ENCODE data around the gene UMAD1. TPM values are rescaled to one million over a fixed set of nuclear protein-coding genes. Genes with fewer than 3 reads are reported as not detected.

UMAD1 gene
- total and polyA plus RNA-seq, 2 donors (not counting 3 experiments of a cell fraction or from before 2014, with no cell fraction given), result 5.6 to 6.6 TPM

- no peak overlapping the region for H3K4me3 ChIP-seq (replicated peaks in 1 of 3; ENCODE audit: insufficient read depth in 1 of 3, low read depth in 1 of 3, low read length in 3 of 3)
- no TSS peak for BruUV-seq (replicated peaks)
- H3K36me3 ChIP-seq (ENCODE audit: control insufficient read depth in 2 of 2, extremely low read depth in 1 of 2, insufficient read depth in 2 of 2, low read length in 2 of 2), result no peaks in the 10 kb centered on the region
- no peaks in the 10 kb centered on the region for H3K4me1 ChIP-seq (ENCODE audit: control insufficient read depth, extremely low read depth, insufficient read depth, low read length)
- H4K20me1 ChIP-seq (replicated peaks; ENCODE audit: control insufficient read depth, extremely low read depth, insufficient read depth, low read length), result no peaks in the 10 kb centered on the region
- CTCF ChIA-PET, result no interaction called here
- H3K79me2 ChIP-seq (ENCODE audit: control insufficient read depth, insufficient read depth, low read length), result no peaks in the 10 kb centered on the region
- intact Hi-C loops (cut with micrococcal nuclease), result no loop called here
- H3K9me3 ChIP-seq (replicated peaks; ENCODE audit: control insufficient read depth, insufficient read depth, low read length), result no peaks in the 10 kb centered on the region
- TF ChIP-seq, protein P1, sequence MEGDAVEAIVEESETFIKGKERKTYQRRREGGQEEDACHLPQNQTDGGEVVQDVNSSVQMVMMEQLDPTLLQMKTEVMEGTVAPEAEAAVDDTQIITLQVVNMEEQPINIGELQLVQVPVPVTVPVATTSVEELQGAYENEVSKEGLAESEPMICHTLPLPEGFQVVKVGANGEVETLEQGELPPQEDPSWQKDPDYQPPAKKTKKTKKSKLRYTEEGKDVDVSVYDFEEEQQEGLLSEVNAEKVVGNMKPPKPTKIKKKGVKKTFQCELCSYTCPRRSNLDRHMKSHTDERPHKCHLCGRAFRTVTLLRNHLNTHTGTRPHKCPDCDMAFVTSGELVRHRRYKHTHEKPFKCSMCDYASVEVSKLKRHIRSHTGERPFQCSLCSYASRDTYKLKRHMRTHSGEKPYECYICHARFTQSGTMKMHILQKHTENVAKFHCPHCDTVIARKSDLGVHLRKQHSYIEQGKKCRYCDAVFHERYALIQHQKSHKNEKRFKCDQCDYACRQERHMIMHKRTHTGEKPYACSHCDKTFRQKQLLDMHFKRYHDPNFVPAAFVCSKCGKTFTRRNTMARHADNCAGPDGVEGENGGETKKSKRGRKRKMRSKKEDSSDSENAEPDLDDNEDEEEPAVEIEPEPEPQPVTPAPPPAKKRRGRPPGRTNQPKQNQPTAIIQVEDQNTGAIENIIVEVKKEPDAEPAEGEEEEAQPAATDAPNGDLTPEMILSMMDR (IDR thresholded peaks at IDR 0.05; ENCODE audit: extremely low read depth in 1 of 2, insufficient read depth in 1 of 2, low read depth in 1 of 2, low read length in 2 of 2), result no peak
- dilution Hi-C loops (cut with MboI; ENCODE audit: extremely low pct_ligation_motif_present, low sequenced_read_pairs), result no loop called here
- H3K9ac ChIP-seq (replicated peaks; ENCODE audit: extremely low read depth, insufficient read depth, low read length), result no peak overlapping the region
- FAIRE-seq (no peak), DNase-seq (ENCODE audit: low read depth, low spot score) (no peak)
- POLR2A ChIA-PET, result no interaction called here
- H3K27ac ChIP-seq (ENCODE audit: insufficient read depth, low read depth, low read length), result no peak overlapping the region
- no peak overlapping the region for H2AFZ ChIP-seq (ENCODE audit: low read depth, low read length)
- H3K27me3 ChIP-seq (ENCODE audit: control insufficient read depth in 2 of 2, insufficient read depth in 2 of 2, low read length in 2 of 2), result no peaks in the 10 kb centered on the region
- no peaks in the 10 kb centered on the region for H3K9me1 ChIP-seq (replicated peaks; ENCODE audit: control insufficient read depth, extremely low read depth, insufficient read depth, low read length)
- no peak overlapping the region for H3K4me2 ChIP-seq (ENCODE audit: insufficient read depth, low read length)
Measured at GRCh38 chr7:7706556-7707172, 66.1 kb downstream of the UMAD1 start.

- no peak overlapping the region for H3K27ac ChIP-seq (ENCODE audit: insufficient read depth, low read depth, low read length)
- H3K9me3 ChIP-seq (replicated peaks; ENCODE audit: control insufficient read depth, insufficient read depth, low read length), result no peaks in the 10 kb centered on the region
- BruUV-seq (replicated peaks), result no TSS peak
- H3K4me1 ChIP-seq (ENCODE audit: control insufficient read depth, extremely low read depth, insufficient read depth, low read length), result no peaks in the 10 kb centered on the region
- intact Hi-C loops (cut with micrococcal nuclease), result no loop called here
- H3K4me2 ChIP-seq (ENCODE audit: insufficient read depth, low read length), result no peak overlapping the region
- H3K9ac ChIP-seq (replicated peaks; ENCODE audit: extremely low read depth, insufficient read depth, low read length), result no peak overlapping the region
- no peak overlapping the region for H3K4me3 ChIP-seq (replicated peaks in 1 of 3; ENCODE audit: insufficient read depth in 1 of 3, low read depth in 1 of 3, low read length in 3 of 3)
- DNase-seq (ENCODE audit: low read depth, low spot score), result no peak
- H3K9me1 ChIP-seq (replicated peaks; ENCODE audit: control insufficient read depth, extremely low read depth, insufficient read depth, low read length), result no peaks in the 10 kb centered on the region
- ChIA-PET CTCF (interaction anchor here (1.2 to 1.8 kb wide), 2 partner anchors 13 to 26 kb away, joined by 4 to 8 read pairs; no protein-coding TSS in a partner anchor), POLR2A (no interaction called here)
- no peak overlapping the region for H2AFZ ChIP-seq (ENCODE audit: low read depth, low read length)
- no peak for FAIRE-seq
- TF ChIP-seq POLR2A (IDR thresholded peaks at IDR 0.05; ENCODE audit: low read depth, low read length), result no peak
- TF ChIP-seq FOS (IDR thresholded peaks at IDR 0.05; ENCODE audit: borderline replicate concordance, insufficient read depth, low read length), result no peak
- no peak for TF ChIP-seq MYC (IDR thresholded peaks at IDR 0.05; ENCODE audit: low read depth, low read length)
- no peak for TF ChIP-seq EZH2 (IDR thresholded peaks at IDR 0.05; ENCODE audit: borderline replicate concordance, low read depth, low read length, severe bottlenecking)
- TF ChIP-seq POLR2AphosphoS5 (IDR thresholded peaks at IDR 0.05; ENCODE audit: insufficient read depth, low read depth, low read length), result no peak
- TF ChIP-seq MAX (IDR thresholded peaks at IDR 0.05; ENCODE audit: insufficient read depth, insufficient read length), result no peak
- no peak for TF ChIP-seq JUN (IDR thresholded peaks at IDR 0.05; ENCODE audit: borderline replicate concordance, insufficient read depth, insufficient read length, low read depth)
- TF ChIP-seq, protein P1 (IDR thresholded peaks at IDR 0.05; ENCODE audit: extremely low read depth in 1 of 2, insufficient read depth in 1 of 2, low read depth in 1 of 2, low read length in 2 of 2), result no peak
- TF ChIP-seq GATA2 (IDR thresholded peaks at IDR 0.05; ENCODE audit: insufficient read depth, insufficient read length, low read depth, low read length), result no peak
- no peaks in the 10 kb centered on the region for H3K36me3 ChIP-seq (ENCODE audit: control insufficient read depth in 2 of 2, extremely low read depth in 1 of 2, insufficient read depth in 2 of 2, low read length in 2 of 2)
- dilution Hi-C loops (cut with MboI; ENCODE audit: extremely low pct_ligation_motif_present, low sequenced_read_pairs), result no loop called here
- H4K20me1 ChIP-seq (replicated peaks; ENCODE audit: control insufficient read depth, extremely low read depth, insufficient read depth, low read length), result no peaks in the 10 kb centered on the region
- no peaks in the 10 kb centered on the region for H3K79me2 ChIP-seq (ENCODE audit: control insufficient read depth, insufficient read depth, low read length)
- H3K27me3 ChIP-seq (ENCODE audit: control insufficient read depth in 2 of 2, insufficient read depth in 2 of 2, low read length in 2 of 2), result no peaks in the 10 kb centered on the region
Measured at GRCh38 chr7:7707246-7707645, 66.7 kb downstream of the UMAD1 start.
